Measurements from ENCODE around the gene KDM2A. TPM values are rescaled to one million over a fixed set of nuclear protein-coding genes. Genes with fewer than 3 reads are reported as not detected.

The KDM2A gene
- total RNA-seq, 1 experiment from 2014 or later, result 121 TPM

GRCh38 chr11:67284811-67285540 is 165.9 kb downstream of the KDM2A start:
- ChIA-PET POLR2A (ENCODE audit: low non-redundant PET) (interaction anchor here (0.6 kb wide), 1 partner anchor 10 kb away, joined by 4 read pairs; no protein-coding TSS in a partner anchor), CTCF (no interaction called here)
- intact Hi-C loops (cut with micrococcal nuclease; ENCODE audit: unreplicated experiment), result no loop called here
- BruUV-seq (replicated peaks), result no TSS peak
- Histone ChIP-seq H3K36me3 (ENCODE audit: insufficient read depth, low read length, poor library complexity, severe bottlenecking) (peaks cover 71% of the 10 kb centered on the region), H3K27ac (ENCODE audit: low read depth, low read length, poor library complexity, severe bottlenecking) (peak overlapping the region; percentile 4), H3K4me3 (ENCODE audit: low read depth, low read length, poor library complexity, severe bottlenecking) (no peak overlapping the region), H3K9me3 (ENCODE audit: low read depth, low read length, poor library complexity, severe bottlenecking) (no peaks in the 10 kb centered on the region), H3K4me1 (ENCODE audit: insufficient read depth, low read length, poor library complexity, severe bottlenecking) (peaks cover 11% of the 10 kb centered on the region), H3K27me3 (replicated peaks; ENCODE audit: insufficient read depth, low read depth, low read length, poor library complexity) (no peaks in the 10 kb centered on the region)
- DNase-seq (ENCODE audit: low spot score), result no peak
- no peak for TF ChIP-seq CTCF (conservative IDR thresholded peaks at IDR 0.05; ENCODE audit: low read depth, low read length)
- no peak for TF ChIP-seq EZH2 (IDR thresholded peaks at IDR 0.05; ENCODE audit: borderline replicate concordance, low read depth, low read length, poor library complexity, severe bottlenecking)

- H3K27me3 ChIP-seq (replicated peaks; ENCODE audit: insufficient read depth, low read depth, low read length, poor library complexity), result no peaks in the 10 kb centered on the region
- ChIA-PET CTCF (no interaction called here), POLR2A (ENCODE audit: low non-redundant PET) (interaction anchor here (0.6 kb wide), 1 partner anchor 9 kb away, joined by 4 read pairs; no protein-coding TSS in a partner anchor)
- peaks cover 68% of the 10 kb centered on the region for H3K36me3 ChIP-seq (ENCODE audit: insufficient read depth, low read length, poor library complexity, severe bottlenecking)
- intact Hi-C loops (cut with micrococcal nuclease; ENCODE audit: unreplicated experiment), result no loop called here
- peaks cover 19% of the 10 kb centered on the region for H3K4me1 ChIP-seq (ENCODE audit: insufficient read depth, low read length, poor library complexity, severe bottlenecking)
- peak overlapping the region; percentile 96 for H3K27ac ChIP-seq (ENCODE audit: low read depth, low read length, poor library complexity, severe bottlenecking)
- TSS peak; percentile 26 for BruUV-seq (replicated peaks)
- DNase-seq (ENCODE audit: low spot score), result no peak
- H3K4me3 ChIP-seq (ENCODE audit: low read depth, low read length, poor library complexity, severe bottlenecking), result no peak overlapping the region
- H3K9me3 ChIP-seq (ENCODE audit: low read depth, low read length, poor library complexity, severe bottlenecking), result no peaks in the 10 kb centered on the region
- no peak for TF ChIP-seq CTCF (conservative IDR thresholded peaks at IDR 0.05; ENCODE audit: low read depth, low read length)
Observed at GRCh38 chr11:67285541-67286498, 166.8 kb downstream of the KDM2A start.

- DNase-seq (ENCODE audit: low spot score), result no peak
- TF ChIP-seq CTCF (conservative IDR thresholded peaks at IDR 0.05; ENCODE audit: low read depth, low read length), result no peak
- intact Hi-C loops (cut with micrococcal nuclease; ENCODE audit: unreplicated experiment), result no loop called here
- Histone ChIP-seq H3K36me3 (ENCODE audit: insufficient read depth, low read length, poor library complexity, severe bottlenecking) (peaks cover 68% of the 10 kb centered on the region), H3K9me3 (ENCODE audit: low read depth, low read length, poor library complexity, severe bottlenecking) (no peaks in the 10 kb centered on the region), H3K4me3 (ENCODE audit: low read depth, low read length, poor library complexity, severe bottlenecking) (no peak overlapping the region), H3K27me3 (replicated peaks; ENCODE audit: insufficient read depth, low read depth, low read length, poor library complexity) (no peaks in the 10 kb centered on the region), H3K27ac (ENCODE audit: low read depth, low read length, poor library complexity, severe bottlenecking) (peak overlapping the region; percentile 96), H3K4me1 (ENCODE audit: insufficient read depth, low read length, poor library complexity, severe bottlenecking) (peaks cover 20% of the 10 kb centered on the region)
- BruUV-seq (replicated peaks), result no TSS peak
- POLR2A ChIA-PET (ENCODE audit: low non-redundant PET), result no interaction called here
- CTCF ChIA-PET, result no interaction called here
Observed at GRCh38 chr11:67286621-67287333, 167.7 kb downstream of the KDM2A start.
